Smooth muscle cell of the brain vasculature (primary cell): Measurements from ENCODE around the gene SLC22A7.

ENCODE experiments used
- DNase-seq: peaks from one replicate; pipeline ENCODE4 v3.0.0-alpha.2; 2012; ENCODE audit warnings: low read depth, low spot score

SLC22A7 gene

GRCh38 chr6:43297644-43298564 is at the start of gene SLC22A7:
TSS of gene SLC22A7 (plus strand) at chr6:43298260. CDS start at chr6:43298359, 99 bp downstream.
- DNase-seq: no peak

GRCh38 chr6:43248791-43249190 is 49.3 kb upstream of the SLC22A7 start:
- no peak for DNase-seq

- no peak for DNase-seq
These were observed 47.1 kb upstream of the SLC22A7 start for GRCh38 chr6:43250992-43251373.

- DNase-seq: no peak
These were observed 44.7 kb upstream of the SLC22A7 start for GRCh38 chr6:43253401-43253800.

- no peak for DNase-seq
These were observed 43.8 kb upstream of the SLC22A7 start for GRCh38 chr6:43254138-43254817.

- DNase-seq: no peak
These were observed 43.2 kb upstream of the SLC22A7 start for GRCh38 chr6:43254846-43255245.

- no peak for DNase-seq
These were observed 42.5 kb upstream of the SLC22A7 start for GRCh38 chr6:43255408-43256054.

GRCh38 chr6:43256670-43257366 is 41.2 kb upstream of the SLC22A7 start:
- DNase-seq: no peak

- DNase-seq: no peak
These were observed 40.5 kb upstream of the SLC22A7 start for GRCh38 chr6:43257367-43258145.

- DNase-seq: no peak
These were observed 39.9 kb upstream of the SLC22A7 start for GRCh38 chr6:43258180-43258579.

- no peak for DNase-seq
These were observed 39.0 kb upstream of the SLC22A7 start for GRCh38 chr6:43258807-43259686.

GRCh38 chr6:43260791-43261190 is 37.3 kb upstream of the SLC22A7 start:
- no peak for DNase-seq

- DNase-seq: no peak
These were observed 36.9 kb upstream of the SLC22A7 start for GRCh38 chr6:43261198-43261597.

GRCh38 chr6:43262000-43262779 is 35.9 kb upstream of the SLC22A7 start:
- DNase-seq: no peak

- no peak for DNase-seq
These were observed 35.2 kb upstream of the SLC22A7 start for GRCh38 chr6:43262780-43263313.

- DNase-seq: no peak
These were observed 34.5 kb upstream of the SLC22A7 start for GRCh38 chr6:43263314-43264178.

GRCh38 chr6:43264599-43265145 is 33.4 kb upstream of the SLC22A7 start:
- no peak for DNase-seq

GRCh38 chr6:43265564-43265963 is 32.5 kb upstream of the SLC22A7 start:
- DNase-seq: no peak
